GM13977 (cell line): ENCODE measurements around the gene WDR27.
"Not testable (repeated sequence)": the region's sequence is repeated elsewhere in the genome, so short reads cannot be mapped to it uniquely, and the experiment has no call there.

Source experiments
- DNase-seq: peaks from one replicate; pipeline ENCODE4 v3.0.0; 2012; ENCODE audit warnings: low spot score
- CTCF ChIP-seq: IDR thresholded peaks from 2 replicates; pipeline ENCODE4 v1.5.1; 2012; ENCODE audit warnings: mild to moderate bottlenecking, control low read depth; ENCODE audit not compliant: insufficient read depth; ENCODE audit errors: extremely low read depth, missing control alignments
- in situ Hi-C: fragments of 300-500 bp; cut with MboI; formaldehyde crosslinking; loops from one replicate; pipeline ENCODE4 v1.12.0; 2022; ENCODE audit warnings: low sequenced_read_pairs, low pct_unique_long_range_greater_than_20kb, mixed read lengths, inconsistent platforms; ENCODE audit not compliant: unreplicated experiment

Gene WDR27

GRCh38 chr6:169469028-169469427 lies 232.8 kb downstream of the WDR27 start:
- DNase-seq, result no peak
- no peak for TF ChIP-seq CTCF
- in situ Hi-C loops, result no loop called here

DNA sequence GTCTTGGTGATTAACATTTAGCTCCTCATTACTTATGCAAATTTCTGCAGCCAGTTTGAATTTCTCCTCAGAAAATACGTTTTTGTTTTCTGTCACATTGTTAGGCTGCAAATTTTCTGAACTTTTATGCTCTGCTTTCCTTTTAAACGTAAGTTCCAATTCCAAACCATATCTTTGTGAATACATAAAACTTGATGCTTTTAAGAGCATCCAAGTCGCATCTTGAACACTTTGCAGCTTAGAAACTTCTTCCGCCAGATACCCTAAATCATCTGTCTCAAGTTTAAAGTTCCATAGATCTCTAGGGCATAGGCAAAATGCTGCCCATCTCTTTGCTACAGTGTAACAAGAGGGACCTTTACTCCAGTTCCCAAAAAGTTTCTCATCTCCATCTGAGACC lies 234.1 kb downstream of the WDR27 start:
- in situ Hi-C loops, DNase-seq: not testable (repeated sequence)

- DNase-seq, in situ Hi-C loops: not testable (repeated sequence)
Observed at GRCh38 chr6:169466256-169466655, 235.6 kb downstream of the WDR27 start.

DNA sequence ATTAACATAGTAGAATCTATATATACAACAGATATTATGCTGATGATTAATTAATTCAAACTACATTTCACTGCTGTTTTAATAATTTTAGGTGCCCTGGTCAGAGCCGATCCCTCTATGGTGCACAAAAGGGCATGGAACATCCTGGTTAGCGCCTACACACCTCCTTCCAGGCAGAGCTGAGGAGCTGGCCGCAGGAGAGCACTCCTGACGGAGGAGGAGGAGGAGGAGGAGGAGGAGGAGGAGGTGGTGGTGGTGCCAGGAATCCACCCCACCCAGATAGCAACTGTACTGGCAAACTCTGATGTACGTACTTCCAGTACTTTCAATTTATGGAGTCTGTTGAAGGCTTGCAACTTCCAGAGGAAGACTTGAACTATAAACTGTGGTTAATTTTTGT lies 244.1 kb downstream of the WDR27 start:
- DNase-seq, result no peak
- TF ChIP-seq CTCF, result no peak
- in situ Hi-C loops, result no loop called here

DNA sequence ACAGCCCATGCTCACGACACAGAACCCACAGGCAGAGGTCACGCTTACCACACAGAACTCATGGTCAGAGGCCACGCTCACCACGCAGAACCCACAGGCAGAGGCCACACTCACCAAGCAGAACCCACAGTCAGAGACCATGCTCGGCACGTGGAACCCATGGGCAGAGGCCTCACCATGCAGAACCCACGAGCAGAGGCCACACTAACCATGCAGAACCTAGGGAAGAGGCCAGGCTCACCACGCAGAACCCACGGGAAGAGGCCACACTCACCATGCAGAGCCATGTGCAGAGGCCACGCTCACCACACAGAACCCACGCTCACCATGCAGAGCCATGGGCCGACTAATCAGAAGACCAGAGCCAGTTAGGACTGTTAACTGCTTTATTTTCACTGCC lies 245.0 kb downstream of the WDR27 start:
- in situ Hi-C loops, result no loop called here
- no peak for TF ChIP-seq CTCF
- DNase-seq, result no peak

DNA sequence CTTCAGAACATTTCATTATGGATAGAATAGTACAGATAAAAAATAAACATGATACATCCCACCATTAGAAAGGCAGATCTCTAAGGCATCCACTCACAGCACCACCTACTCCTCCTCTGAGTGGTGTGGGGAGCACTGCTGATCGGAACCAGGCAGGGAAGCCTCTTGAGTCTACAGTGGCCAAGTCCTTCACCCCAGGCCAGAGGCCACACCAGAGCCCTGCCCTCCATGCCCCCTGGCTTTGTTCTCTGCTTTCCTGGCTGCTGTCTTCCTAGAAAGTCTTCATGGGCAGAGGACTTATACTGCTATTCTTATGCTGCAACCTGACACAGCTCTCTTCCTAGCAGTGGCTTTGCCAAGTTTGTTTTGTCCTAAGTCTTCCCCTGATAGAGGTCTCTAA lies 246.4 kb downstream of the WDR27 start:
- in situ Hi-C loops, result no loop called here
- TF ChIP-seq CTCF, result no peak

GRCh38 chr6:169454872-169455204 lies 247.0 kb downstream of the WDR27 start:
- TF ChIP-seq CTCF, result no peak
- in situ Hi-C loops, result no loop called here
- no peak for DNase-seq

More for the DNA sequence above, 246.4 kb downstream of the WDR27 start:
- DNase-seq, result no peak

- in situ Hi-C loops, result no loop called here
- DNase-seq, result no peak
- no peak for TF ChIP-seq CTCF
Observed at GRCh38 chr6:169454204-169454871, 247.5 kb downstream of the WDR27 start.
